GM18858 (cell line): ENCODE results near the gene SPDYA.
A peak's percentile ranks its signal among the peaks of the same experiment; 100 is the strongest.
"Not testable (repeated sequence)": the region's sequence is repeated elsewhere in the genome, so short reads cannot be mapped to it uniquely, and the experiment has no call there.

Source experiments
- ATAC-seq: cut with Tn5 transposase; IDR thresholded peaks from one replicate; pipeline ENCODE4 v1.9.1; 2021; ENCODE audit not compliant: unreplicated experiment

Gene SPDYA

DNA sequence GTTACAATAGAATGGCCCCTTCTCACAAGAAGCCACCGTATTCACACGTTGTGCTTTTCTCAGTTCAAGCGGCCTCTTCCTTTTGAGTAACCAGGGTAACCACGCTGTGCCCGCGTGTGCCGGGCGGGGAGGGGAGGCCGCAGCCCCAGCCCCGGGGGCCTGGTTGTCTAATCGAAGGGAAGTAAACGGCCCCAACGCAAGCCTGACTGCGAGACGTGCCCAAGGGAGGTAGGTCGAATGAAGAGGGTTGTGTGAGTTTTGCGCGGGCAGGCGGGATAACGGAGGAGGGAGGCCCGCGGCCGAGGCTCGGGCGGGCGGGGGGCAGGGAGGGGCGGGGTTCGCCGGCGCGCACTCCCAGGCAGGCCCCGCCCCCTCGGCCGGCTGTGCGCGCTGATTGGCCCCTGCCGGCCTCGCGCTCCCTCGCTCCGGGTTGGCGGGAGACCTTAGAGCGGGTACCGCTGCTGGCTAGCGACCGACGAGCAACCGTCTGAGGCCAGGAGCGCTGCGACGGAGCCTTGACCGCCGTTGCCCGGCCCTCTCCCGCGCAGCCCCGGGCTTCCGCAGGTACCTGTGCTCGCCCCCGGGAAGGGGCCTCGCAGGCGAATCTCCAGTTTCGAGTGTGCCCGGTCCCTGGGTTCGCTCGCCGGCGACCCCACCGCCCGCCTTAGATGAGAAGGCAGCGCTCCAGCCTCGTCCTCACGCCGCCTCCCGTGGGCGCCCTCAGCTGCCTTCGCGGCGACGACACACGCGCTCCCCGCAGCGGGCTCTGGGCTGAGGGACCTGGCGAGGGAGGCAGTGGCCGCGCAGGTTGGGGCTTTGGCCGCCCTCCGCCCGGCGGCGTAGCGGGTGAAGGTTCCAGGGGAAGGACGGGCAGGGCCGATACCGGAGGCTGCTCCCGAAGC is at the start of gene SPDYA:
TSS of gene SPDYA (plus strand) at position 451 of the 902 bp plus-strand sequence. CDS start 5,181 bp downstream, outside the sequence.
- peak; percentile 57 for ATAC-seq

DNA sequence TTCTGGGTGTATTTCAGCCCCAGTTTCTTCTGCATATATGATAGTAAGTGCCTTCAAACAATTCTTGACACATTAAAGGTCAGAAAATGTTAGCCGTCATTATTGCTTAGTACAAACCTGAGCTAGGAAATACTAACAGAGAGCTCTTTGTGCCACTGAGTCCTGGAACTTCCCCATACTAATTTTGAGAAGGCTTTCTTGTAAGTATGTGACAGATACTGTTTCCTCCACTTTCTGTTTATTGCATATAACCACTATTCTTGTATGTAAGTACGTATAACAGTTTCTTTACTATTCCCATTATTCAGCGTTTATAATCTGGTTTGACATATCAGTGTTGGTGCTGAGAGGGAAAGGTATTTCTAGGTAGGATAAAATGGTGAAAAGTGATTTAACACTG is 49.2 kb upstream of the SPDYA start:
- no peak for ATAC-seq

DNA sequence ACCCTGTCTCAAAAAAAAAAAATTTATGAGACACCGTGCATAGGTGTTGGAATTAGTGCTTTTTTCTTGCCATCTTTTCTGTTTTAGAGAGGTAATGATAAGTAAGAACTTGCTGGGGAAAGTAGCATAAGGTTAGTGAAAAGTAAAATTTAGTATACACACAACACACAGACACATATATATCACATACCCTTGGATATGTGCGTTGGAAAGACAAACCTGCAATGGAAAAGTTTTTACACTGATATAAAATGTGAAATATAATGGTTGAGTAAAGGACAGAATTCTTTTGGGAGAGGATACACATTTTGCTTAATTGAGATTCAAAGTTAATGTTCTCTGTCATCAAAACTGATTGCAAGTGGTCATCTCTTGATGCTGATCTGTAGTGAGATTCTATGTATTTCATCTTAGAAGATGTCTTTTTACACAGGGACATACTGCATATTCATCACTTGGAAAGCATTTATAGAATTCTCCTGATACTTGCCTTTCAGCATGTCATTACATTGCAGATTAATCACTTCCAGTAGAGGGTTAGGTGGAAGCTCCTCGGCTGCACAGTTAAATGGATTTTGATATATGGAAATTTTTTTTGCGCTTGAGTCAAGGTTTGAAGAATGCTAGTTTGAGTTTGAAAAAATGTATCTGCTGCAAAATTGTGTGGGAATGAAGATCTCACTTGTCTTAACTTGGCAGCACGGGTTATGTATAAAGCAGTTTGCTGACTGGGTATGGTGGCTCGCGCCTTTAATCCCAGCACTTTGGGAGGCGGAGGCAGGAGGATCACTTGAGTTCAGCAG is 45.5 kb upstream of the SPDYA start:
- no peak for ATAC-seq

DNA sequence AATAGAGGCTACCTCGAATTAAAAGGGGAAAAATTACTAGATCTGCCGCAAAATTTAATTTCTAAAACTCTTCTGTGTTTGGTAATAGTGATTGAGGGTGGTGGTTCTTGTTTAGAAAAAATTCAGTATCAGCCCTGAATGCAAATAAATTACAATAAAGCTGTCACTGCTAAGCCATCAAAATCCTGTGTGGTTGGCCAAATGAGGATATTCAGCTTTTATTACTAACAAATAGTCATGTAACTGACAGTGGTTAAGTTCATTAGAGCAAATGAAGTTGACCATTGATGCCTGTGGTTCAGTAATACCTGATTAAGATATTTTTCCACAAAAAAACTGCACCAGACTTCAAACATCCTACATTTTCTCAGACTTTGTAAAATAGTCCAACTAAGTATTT is 44.6 kb upstream of the SPDYA start:
- no peak for ATAC-seq

DNA sequence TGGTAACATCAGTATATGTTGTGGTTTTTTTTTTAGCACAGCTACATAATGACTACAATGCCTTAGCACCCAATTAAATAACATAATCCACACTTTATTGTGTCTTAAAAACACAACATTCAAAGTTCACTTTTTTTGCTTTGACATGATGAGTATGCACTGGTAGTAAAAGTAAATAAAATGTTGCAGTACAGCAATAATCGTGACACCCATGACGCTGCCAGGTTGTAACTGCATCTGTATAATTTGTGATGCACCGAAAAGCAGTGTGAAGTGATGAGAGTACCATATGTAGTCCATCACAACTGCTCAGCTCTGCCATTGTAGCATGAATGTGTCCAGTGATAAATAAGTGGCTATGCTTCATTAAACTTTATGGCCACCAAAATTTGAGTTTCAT is 43.3 kb upstream of the SPDYA start:
- ATAC-seq, result no peak

DNA sequence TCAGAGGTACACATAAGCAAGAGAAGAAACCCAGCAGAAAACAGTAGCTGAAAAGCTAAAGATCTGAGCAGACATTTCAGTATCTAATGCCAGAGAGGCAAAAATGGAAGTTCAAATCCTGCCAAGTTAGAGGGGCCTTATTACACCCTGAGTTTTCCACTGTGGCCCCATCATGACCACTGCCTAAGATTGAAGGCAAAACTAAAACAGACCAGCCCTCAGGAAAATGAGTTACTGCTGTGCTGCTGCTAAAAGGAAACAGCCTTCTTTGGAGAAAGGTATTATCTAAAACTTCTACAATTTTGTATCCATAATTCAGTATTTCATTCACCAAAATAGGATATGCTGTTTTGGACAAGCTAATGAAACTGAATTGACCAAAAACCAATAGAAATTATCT is 42.2 kb upstream of the SPDYA start:
- no peak for ATAC-seq

DNA sequence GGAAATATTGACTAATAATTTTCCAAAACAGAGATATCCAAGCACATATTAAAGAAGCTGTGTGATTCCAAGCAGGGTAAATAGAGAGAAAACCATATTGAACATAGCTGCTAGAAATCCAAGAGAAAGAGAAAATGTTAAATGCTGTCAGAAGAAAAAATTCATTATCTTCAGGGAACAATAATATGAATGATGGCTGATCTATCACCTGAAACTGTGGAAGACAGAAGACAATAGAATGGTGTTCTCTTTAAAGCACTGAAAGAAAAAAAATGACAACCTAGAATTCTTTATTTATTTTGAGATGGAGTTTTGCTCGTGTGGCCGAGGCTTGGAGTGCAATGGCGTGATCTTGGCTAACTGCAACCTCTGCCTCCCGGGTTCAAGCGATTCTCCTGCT is 41.7 kb upstream of the SPDYA start:
- no peak for ATAC-seq

DNA sequence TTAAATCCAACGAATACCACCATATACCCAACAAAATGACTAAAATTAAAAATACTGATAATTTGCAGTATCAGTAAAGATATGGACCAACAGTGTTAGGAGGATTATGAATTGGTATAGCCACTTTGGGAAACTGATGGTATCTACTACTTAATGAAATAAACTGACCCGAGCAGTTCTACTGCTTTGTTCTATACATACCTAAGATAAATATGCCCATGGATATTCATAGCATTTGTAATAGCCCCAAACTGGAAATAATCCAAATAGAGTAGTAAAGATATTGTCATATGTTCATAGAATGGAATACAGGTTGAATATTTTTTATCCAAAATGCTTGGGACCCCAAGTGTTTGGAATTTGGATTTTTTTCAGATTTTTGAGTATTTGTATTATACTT is 38.3 kb upstream of the SPDYA start:
- no peak for ATAC-seq

DNA sequence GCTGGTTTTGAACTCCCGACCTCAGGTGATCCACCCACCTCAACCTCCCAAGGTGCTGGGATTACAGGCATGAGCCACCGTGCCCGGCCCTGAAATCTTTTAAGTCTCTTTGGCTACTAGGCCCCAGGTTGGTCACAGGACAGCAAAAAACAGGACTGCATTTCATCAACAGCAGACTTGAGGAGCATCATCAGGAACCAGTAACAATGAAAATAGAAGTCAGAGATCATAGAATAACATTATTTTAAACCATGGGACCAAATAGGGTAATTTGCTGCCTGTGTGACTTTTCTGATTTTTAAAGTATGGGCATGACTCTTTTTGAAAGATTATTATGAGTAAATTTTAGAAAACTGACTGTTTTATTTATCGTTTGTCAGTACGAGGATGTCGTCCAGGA is 34.2 kb upstream of the SPDYA start:
- ATAC-seq, result no peak

DNA sequence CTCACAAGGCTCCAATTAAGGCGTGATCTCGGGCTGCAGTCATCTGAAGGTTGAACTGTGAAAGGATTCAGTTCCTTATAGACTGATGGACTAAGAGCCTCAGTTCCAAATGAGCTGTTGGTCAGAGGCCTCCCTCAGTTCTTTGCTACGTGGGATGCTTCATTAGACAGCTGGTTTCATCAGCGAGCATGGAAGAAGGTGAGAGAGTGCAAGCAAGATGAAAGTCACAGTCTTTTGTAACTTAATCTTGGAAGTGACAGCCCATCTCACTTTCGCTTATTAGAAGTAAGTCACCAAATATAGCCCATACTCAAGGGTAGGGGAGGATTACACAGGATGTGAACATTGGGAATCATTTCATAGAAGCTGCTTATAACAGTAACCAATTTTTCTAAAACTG is 32.2 kb upstream of the SPDYA start:
- no peak for ATAC-seq

DNA sequence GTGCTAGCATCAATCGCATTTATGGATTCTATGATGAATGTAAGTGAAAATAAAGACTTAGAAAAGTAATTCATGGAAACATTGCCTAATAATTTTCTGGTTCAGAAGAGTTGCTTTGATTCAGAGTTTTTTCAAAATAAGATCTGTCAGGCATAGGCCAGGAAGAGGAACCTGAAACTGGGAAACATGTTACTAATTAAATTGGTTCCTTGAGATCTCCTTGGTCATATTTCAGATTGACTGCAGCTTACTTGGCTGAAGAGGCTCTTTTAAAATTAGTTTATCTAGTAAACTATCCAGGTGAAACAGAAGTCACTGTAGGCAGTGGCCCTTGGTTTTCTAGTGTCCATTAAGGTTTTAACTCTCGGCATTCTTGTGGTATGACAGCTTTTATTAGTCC is 31.6 kb upstream of the SPDYA start:
- ATAC-seq, result no peak

DNA sequence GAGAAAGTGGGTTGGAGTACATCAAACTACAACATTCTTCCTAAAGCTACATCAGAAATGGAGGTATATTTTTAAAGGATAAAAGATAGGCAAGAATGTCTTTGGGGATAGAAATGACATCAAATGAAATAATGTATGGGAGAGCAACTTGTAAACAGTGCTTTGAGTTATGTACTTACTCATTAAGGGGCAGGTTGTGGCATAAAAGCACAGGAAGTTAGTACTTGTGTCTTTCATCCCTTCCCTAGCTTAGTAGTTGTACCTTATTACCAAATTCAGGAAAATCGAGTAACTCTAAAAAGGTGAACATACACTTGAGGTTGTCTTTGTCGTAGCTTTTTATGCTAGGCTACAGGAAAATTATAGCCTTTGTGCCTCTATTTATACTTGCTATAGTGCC is 30.1 kb upstream of the SPDYA start:
- no peak for ATAC-seq

DNA sequence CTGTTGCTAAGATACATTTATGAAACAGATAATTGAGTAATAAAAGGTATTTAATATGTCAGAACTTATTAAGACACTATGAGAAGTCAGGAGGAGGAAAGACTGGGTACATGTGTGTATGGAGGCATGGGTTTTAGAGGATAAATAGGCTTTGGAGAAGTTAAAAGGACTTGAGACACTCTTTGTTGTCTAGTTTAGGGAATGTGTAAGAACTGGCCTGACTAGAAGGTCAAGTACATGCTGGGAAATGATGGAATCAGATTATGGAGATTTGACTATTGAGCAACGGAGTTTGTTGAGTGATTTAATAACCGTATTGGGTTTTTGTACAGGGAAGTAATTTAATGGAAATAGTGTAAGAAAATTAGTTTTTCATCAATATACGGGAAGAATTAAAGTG is 28.2 kb upstream of the SPDYA start:
- ATAC-seq, result no peak

DNA sequence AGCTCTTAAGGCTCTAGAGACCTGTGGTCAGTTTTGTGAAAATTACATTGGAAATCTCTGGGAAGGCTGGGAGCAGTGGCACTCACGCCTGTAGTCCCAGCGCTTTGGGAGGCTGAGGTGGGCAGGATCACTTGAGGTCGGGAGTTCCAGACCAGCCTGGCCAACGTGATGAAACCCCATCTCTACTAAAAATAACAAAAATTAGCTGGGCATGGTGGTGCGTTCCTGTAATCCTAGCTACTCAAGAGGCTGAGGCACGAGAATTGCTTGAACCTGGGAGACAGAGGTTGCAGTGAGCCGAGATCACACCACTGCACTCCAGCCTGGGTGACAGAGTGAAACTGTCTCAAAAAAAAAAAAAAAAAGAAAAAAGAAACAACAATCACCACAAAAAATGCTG is 26.1 kb upstream of the SPDYA start:
- ATAC-seq, result not testable (repeated sequence)

DNA sequence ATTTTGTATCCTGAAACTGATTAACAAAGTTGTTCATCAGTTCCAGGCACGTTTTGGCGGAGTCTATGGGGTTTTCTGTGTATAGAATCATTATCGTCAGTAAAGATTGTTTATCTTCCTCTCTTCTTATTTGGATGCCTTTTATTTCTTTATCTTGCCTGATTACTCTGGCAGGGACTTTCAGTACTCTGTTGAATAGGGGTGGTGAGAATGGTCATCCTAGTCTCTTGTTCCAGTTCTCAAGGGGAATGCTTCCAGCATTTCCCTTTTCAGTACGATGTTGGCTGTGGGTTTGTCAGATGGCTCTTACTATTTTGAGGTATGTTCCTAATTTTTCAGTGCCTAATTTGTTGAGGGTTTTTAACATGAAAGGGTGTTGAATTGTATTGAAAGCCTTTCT is 14.0 kb upstream of the SPDYA start:
- ATAC-seq, result no peak

DNA sequence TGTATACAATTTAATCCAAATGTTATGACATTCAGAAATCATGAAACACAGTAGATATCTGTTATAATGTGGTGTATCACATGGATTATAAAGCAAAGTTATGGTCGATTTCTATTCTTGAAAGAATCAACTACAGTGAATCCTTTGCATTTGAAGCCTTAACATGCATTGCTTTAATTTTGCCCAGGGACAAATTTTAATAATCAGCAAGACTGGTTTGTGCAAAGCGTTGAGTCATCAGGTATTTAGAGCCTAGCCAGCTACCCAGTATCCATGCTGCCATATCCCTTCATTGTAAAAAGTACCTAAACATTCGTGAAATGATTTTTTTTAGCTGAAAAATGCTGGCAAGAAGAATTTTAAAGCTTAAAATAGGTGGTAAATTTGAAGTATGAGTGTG is 8.9 kb upstream of the SPDYA start:
- ATAC-seq, result no peak

DNA sequence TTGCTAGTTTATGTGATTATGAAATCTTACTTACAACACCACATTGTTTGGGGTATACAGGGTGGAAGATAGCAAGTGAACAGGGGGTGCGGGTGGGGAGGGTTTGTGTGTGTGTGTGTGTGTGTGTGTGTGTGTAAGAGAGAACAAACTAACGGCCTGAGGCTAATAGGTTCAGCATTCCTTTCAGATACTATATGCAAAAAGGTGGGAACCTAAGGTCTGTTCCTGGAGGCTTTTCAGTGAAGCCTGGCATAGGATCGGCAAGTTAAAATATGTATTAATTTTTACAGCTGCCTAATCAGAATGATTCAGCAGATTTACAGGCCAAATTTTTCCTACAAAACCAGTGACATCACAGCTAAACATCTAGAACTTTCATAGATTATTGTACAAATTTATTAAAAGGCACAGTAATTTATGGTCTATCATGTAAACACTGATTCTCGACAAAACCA is 7.6 kb upstream of the SPDYA start:
- no peak for ATAC-seq

DNA sequence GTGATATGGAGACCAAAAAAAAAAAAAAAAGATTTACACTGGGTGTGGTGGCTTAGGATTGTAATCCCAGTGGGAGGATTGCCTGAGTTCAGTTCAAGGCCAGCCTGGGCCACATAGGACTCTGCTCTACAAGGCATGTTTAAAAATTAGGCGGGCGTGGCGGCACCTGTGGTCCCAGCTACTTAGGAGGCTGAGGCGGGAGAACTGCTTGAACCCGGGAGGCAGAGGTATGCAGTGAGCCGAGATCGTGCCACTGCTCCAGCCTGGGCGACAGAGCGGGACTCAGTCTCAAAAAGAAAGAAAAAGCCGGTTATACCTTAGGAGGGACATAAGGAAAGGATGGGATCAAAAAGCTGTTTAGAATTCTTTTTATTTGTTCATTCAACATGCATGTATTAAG is 707 bp upstream of the SPDYA start:
- ATAC-seq, result no peak

DNA sequence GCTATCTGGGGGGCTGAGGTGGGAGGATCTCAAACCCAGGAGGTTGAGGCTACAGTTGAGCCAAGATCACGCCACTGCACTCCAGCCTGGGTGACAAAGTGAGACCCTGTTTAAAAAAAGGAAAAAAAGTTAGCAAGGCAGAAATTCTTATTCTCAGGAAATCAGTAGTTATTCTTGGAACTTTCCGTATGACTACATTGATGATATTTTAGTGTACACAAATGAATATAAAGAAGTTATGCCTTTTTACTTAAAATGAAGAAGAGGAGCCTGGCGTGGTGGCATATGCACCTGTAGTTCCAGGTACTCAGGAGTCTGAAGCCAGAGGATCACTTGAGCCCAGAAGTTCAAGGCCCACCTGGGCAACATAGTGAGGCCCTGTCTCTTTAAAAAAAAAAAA is 7.4 kb downstream of the SPDYA start:
- no peak for ATAC-seq

DNA sequence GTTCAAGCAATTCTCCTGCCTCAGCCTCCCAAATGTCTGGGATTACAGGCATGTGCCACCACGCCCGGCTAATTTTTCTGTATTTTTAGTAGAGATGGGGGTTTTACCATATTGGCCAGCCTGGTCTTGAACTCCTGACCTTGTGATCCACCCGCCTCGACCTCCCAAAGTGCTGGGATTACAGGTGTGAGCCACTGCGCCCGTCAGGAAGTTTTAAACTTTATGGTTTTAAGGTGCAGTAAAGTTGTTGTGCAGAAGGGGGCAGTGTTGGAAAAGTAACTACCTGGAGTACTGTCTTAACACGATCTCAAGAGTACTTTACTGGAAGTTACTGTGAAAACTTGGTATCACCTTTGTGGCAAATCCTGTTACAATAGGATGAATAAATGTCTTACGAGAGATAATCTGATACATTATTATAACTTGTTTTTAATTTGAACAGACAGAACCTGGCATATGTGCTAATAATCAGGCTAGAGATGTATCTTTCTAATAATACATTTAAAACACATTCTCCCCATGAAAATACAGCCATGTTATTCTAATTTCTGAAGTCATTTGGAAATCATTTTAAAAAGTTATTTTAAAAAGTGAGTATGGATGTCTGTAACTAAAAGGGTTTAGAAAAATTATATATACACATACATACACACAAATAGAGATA is 10.8 kb downstream of the SPDYA start:
- ATAC-seq, result peak; percentile 47

DNA sequence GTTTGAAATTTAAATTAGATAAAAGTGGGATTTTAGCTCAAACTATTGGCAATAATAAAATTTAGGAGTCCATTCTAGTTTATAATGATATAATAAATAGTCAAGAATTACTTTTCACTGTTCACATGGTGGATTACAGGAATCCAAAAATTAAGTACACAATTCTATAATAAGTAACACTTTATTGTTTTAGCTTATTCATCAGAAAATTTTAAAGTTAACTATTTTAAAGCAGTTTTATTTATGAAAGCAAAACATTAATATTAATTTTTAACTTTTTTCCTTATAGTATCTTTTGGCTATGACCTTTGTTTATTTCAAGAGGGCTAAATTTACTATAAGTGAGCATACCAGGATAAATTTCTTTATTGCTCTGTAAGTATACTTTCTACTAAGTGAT is 11.4 kb downstream of the SPDYA start:
- no peak for ATAC-seq

DNA sequence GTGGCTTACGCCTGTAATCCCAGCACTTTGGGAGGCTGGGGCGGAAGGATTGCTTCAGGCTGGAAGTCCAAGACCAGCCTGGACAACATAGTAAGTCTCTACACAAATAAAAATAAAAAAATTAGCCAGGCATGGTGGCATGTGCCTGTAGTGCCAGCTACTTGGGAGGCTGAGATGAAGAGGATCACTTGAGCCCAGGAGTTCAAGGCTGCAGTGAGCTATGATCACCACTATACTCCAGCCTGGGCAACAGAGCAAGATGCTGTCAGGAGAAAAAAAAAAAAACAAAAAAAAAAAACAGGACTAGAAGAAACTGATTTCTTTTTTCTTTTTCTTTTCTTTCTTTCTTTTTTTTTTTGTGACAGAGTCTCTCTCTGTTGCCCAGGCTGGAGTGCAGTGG is 13.6 kb downstream of the SPDYA start:
- no peak for ATAC-seq
